Liver (tissue), 3 donors: ENCODE results near the gene ATP12A.

ENCODE experiments used
- CTCF ChIP-seq: fragments of 150-350 bp; IDR thresholded peaks from 2 replicates; pipeline ENCODE4 v1.5.1; 2017; ENCODE audit warnings: improper control_type of control experiment, low read depth, low read length; ENCODE audit not compliant: missing input control
- EGR1 ChIP-seq, 2 donors: IDR thresholded peaks; 2 replicates each; pipeline ENCODE4 v1.6.1; 2016 to 2018; ENCODE audit warnings: antibody characterized with exemption in 2 of 2, low read depth in 2 of 2
- FOXA1 ChIP-seq: IDR thresholded peaks from 2 replicates; pipeline ENCODE4 v1.6.1; 2016; ENCODE audit warnings: antibody characterized with exemption
- GABPA ChIP-seq, 2 donors: IDR thresholded peaks in 1 of 2; conservative IDR thresholded peaks in 1 of 2; 2 replicates each; pipeline ENCODE4 v1.6.1; 2016; ENCODE audit warnings: antibody characterized with exemption in 2 of 2, mild to moderate bottlenecking in 1 of 2, moderate library complexity in 1 of 2
- HNF4G ChIP-seq: IDR thresholded peaks from 2 replicates; pipeline ENCODE4 v1.6.1; 2016; ENCODE audit warnings: antibody characterized with exemption
- JUND ChIP-seq, 2 donors: IDR thresholded peaks; 2 replicates each; pipeline ENCODE4 v1.6.1; 2016; ENCODE audit warnings: antibody characterized with exemption in 2 of 2
- MAX ChIP-seq: IDR thresholded peaks from 2 replicates; pipeline ENCODE4 v1.6.1; 2016; ENCODE audit warnings: antibody characterized with exemption
- REST ChIP-seq: IDR thresholded peaks from 2 replicates; pipeline ENCODE4 v1.6.1; 2016; ENCODE audit warnings: antibody characterized with exemption, mild to moderate bottlenecking
- RXRA ChIP-seq, 2 donors: IDR thresholded peaks; 2 replicates each; pipeline ENCODE4 v1.6.1; 2017 to 2018; ENCODE audit warnings: antibody characterized with exemption in 2 of 2, mild to moderate bottlenecking in 1 of 2
- SP1 ChIP-seq: IDR thresholded peaks from 2 replicates; pipeline ENCODE4 v1.6.1; 2018; ENCODE audit warnings: antibody characterized with exemption, mild to moderate bottlenecking
- TAF1 ChIP-seq: conservative IDR thresholded peaks from 2 replicates; pipeline ENCODE4 v1.6.1; 2016; ENCODE audit warnings: antibody characterized with exemption, mild to moderate bottlenecking
- ZBTB33 ChIP-seq: IDR thresholded peaks from 2 replicates; pipeline ENCODE4 v1.6.1; 2016; ENCODE audit warnings: antibody characterized with exemption
- donor health status: healthy.
- donor health status: healthy.

GRCh38 chr13:24746618-24747247 is 66.5 kb downstream of the ATP12A start:
- TF ChIP-seq CTCF = no peak
- no peak for TF ChIP-seq SP1
- no peak for TF ChIP-seq ZBTB33
- TF ChIP-seq TAF1 = no peak
- no peak for TF ChIP-seq GABPA (IDR thresholded peaks at IDR 0.05 in 1 of 2, conservative IDR thresholded peaks at IDR 0.05 in 1 of 2)
- no peak for TF ChIP-seq EGR1 (IDR thresholded peaks at IDR 0.05; ENCODE audit: low read depth in 2 of 2)
- TF ChIP-seq MAX = no peak
- no peak for TF ChIP-seq RXRA (IDR thresholded peaks at IDR 0.05)
- TF ChIP-seq FOXA1 = no peak
- TF ChIP-seq REST = no peak
- no peak for TF ChIP-seq JUND (IDR thresholded peaks at IDR 0.05)
- no peak for TF ChIP-seq HNF4G
